AG04450 (cell line): ENCODE results near the gene NEMP1. TPM values are rescaled to one million over a fixed set of nuclear protein-coding genes. Genes with fewer than 3 reads are reported as not detected.
A peak's percentile ranks its signal among the peaks of the same experiment; 100 is the strongest.

Experiments
- CTCF ChIA-PET: fragments of 300-600, 350-600 bp; formaldehyde crosslinking; extraction: SDS; loops from one replicate; lab custom pipeline; 2022; ENCODE audit warnings: antibody characterized with exemption, inconsistent platforms; lab: Charles Lee
- POLR2A ChIA-PET: fragments of 350-600 bp; formaldehyde crosslinking; extraction: SDS; loops from one replicate; lab custom pipeline; 2021; ENCODE audit warnings: antibody characterized with exemption, inconsistent platforms; lab: Yijun Ruan, JAX
- DNase-seq: peaks from one replicate; pipeline ENCODE4 v3.0.0-alpha.2; 2011; ENCODE audit warnings: low read depth, low spot score
- H3K27ac ChIP-seq: one replicate; pipeline ENCODE4 v1.5.1; 2012; ENCODE audit warnings: low read depth, low read length, control low read depth
- H3K27me3 ChIP-seq: one replicate; pipeline ENCODE4 v1.6.0; 2012; ENCODE audit warnings: low read length; ENCODE audit not compliant: control insufficient read depth, insufficient read depth
- H3K4me3 ChIP-seq: 2 replicates; pipeline ENCODE4 v1.5.1; 2011; ENCODE audit warnings: mild to moderate bottlenecking, low read depth, low read length, control low read depth
- H3K9me3 ChIP-seq: 2 replicates; pipeline ENCODE4 v1.5.1; 2012; ENCODE audit warnings: low read length; ENCODE audit not compliant: control insufficient read depth, insufficient read depth
- CTCF ChIP-seq: IDR thresholded peaks from 2 replicates; pipeline ENCODE4 v1.5.1; 2011; ENCODE audit warnings: low read depth, low read length, control low read depth, inconsistent platforms
- polyA plus RNA-seq: library from polyadenylated mRNA; depleted of rRNA; stranded (reverse); fragments of >200 nt; gene quantifications from 2 replicates; pipeline ENCODE4 v1.2.3, GENCODE V29; 2011

The NEMP1 gene
- polyA plus RNA-seq, 1 experiment: 11.9 TPM

GRCh38 chr12:57111031-57111734 is 32.6 kb upstream of the NEMP1 start, which contains the start of gene STAT6:
Gene STAT6 (minus strand): TSS chr12:57111362. CDS start chr12:57108278, 3,084 bp downstream.
- no peak for DNase-seq
- ChIA-PET CTCF (interaction anchor here (0.5 to 3.5 kb wide), 22 partner anchors 10 to 666 kb away, joined by 3 to 47 read pairs (median 7); partner anchors contain the start of genes NEMP1 and TAC3), POLR2A (interaction anchor here (0.8 to 10.8 kb wide), 11 partner anchors 13 to 119 kb away, joined by 3 to 258 read pairs (median 5); partner anchors contain the start of genes LRP1, NAB2, NEMP1 and SHMT2)
- Histone ChIP-seq H3K27ac (peak within 1 kb of the TSS; percentile 99), H3K27me3 (no peaks in the 10 kb centered on the region), H3K4me3 (peak within 1 kb of the TSS; percentile 87), H3K9me3 (no peaks in the 10 kb centered on the region)
- TF ChIP-seq CTCF: no peak

DNA sequence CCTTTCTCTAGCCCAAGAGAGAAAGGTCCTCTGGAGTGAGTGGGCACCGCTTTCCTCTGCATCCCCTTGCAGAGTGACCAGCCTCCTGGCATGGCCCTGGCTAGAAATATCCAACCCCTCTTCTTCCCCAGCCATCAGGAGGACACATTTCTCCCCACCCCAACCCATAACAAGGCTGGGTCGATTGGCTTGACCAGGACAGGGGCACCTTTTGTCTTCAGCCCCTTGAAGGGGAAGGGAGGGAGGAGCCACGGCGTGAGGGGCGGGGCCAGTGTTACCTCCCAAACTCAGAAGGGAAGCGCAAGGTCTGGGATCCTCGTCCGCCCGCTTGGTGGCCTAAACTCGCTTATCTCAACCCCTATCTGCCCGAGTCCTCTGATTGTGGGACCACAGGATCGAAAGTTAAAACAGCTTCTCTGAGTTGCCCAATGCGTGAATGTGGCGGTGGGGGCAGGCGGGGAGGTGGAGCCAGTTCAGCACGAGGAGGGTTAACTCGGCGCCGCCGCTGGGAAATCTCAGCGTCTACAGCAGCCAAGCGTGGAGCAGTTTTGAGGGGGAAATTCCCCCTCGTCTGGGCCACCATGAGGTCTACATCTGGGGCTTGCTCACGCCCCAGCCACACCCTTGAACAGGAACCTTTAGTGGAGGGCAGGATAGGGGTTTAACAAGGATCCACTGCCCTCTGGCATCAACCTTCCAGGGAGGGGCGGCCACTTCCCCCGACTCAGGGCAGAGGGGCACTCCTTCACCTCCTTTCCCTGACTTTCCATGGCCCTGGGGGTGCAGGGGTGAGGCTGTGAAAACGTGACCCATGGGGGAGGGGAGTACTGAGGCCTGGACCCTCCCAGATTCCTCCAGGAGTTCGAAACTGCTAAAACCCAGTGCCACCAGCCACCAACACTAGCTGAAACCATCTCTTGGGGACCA is 31.8 kb upstream of the NEMP1 start:
- peak overlapping the region; percentile 99 for H3K27ac ChIP-seq

GRCh38 chr12:57109207-57110103 is 30.9 kb upstream of the NEMP1 start:
- no peak for DNase-seq
- POLR2A ChIA-PET: interaction anchor here (1.0 to 10.8 kb wide), 2 partner anchors 17 to 40 kb away, joined by 4 to 258 read pairs; partner anchors contain the start of gene NAB2
- H3K9me3 ChIP-seq: no peaks in the 10 kb centered on the region
- TF ChIP-seq CTCF: no peak
- peak overlapping the region; percentile 57 for H3K27ac ChIP-seq
- peak overlapping the region; percentile 87 for H3K4me3 ChIP-seq
- CTCF ChIA-PET: interaction anchor here (0.6 to 3.5 kb wide), 4 partner anchors 15 to 74 kb away, joined by 3 to 31 read pairs (median 16); no protein-coding TSS in a partner anchor
- no peaks in the 10 kb centered on the region for H3K27me3 ChIP-seq

More for the DNA sequence above, 31.8 kb upstream of the NEMP1 start:
- no peak; the same call in 1 of the 2 replicates for TF ChIP-seq CTCF
- Histone ChIP-seq H3K9me3 (no peaks in the 10 kb centered on the region), H3K4me3 (peak overlapping the region; percentile 87), H3K27me3 (no peaks in the 10 kb centered on the region)
- DNase-seq: no peak
- POLR2A ChIA-PET: interaction anchor here (1.0 to 10.8 kb wide), 5 partner anchors 14 to 103 kb away, joined by 3 to 258 read pairs (median 4); partner anchors contain the start of genes NAB2 and NEMP1
- CTCF ChIA-PET: interaction anchor here (0.5 to 3.5 kb wide), 13 partner anchors 9 to 106 kb away, joined by 3 to 47 read pairs (median 7); partner anchors contain the start of gene TAC3

- ChIA-PET POLR2A (interaction anchor here (0.6 to 10.8 kb wide), 2 partner anchors 15 to 498 kb away, joined by 3 to 258 read pairs; partner anchors contain the start of gene NAB2), CTCF (interaction anchor here (1.0 to 2.5 kb wide), 4 partner anchors 14 to 38 kb away, joined by 3 to 12 read pairs (median 4); no protein-coding TSS in a partner anchor)
- no peak for TF ChIP-seq CTCF
- Histone ChIP-seq H3K9me3 (no peaks in the 10 kb centered on the region), H3K27me3 (no peaks in the 10 kb centered on the region), H3K27ac (no peak overlapping the region), H3K4me3 (no peak overlapping the region)
- DNase-seq: no peak
These were observed 29.0 kb upstream of the NEMP1 start for GRCh38 chr12:57107456-57108155.
